GM23338 (cell line): ENCODE data around the gene ZNF224.

Experiments
- CREB1 ChIP-seq: fragments of 250-450 bp; sonication (Bioruptor Pico); IDR thresholded peaks from 2 replicates; pipeline ENCODE4 v1.5.0; 2020; ENCODE audit warnings: low read depth, mild to moderate bottlenecking, moderate library complexity
- CTCF ChIP-seq, 2 experiments: fragments of 200-600 bp in 1 of 2; sonication (generic) in 1 of 2; conservative IDR thresholded peaks; 2 replicates each; pipeline versions ENCODE4 v1.5.1 to v1.6.1; 2016 to 2017; ENCODE audit warnings: antibody characterized with exemption in 2 of 2, low read depth in 2 of 2, mild to moderate bottlenecking in 2 of 2, moderate library complexity in 1 of 2
- EZH2 ChIP-seq: fragments of 200-600 bp; sonication (generic); IDR thresholded peaks from one replicate; pipeline ENCODE4 v1.8.0; 2017; ENCODE audit warnings: antibody characterized with exemption, mild to moderate bottlenecking, low read depth; ENCODE audit not compliant: unreplicated experiment
- EZH2phosphoT487 ChIP-seq: fragments of 200-600 bp; sonication (generic); IDR thresholded peaks from one replicate; pipeline ENCODE4 v1.8.1; 2018; ENCODE audit warnings: antibody characterized with exemption; ENCODE audit not compliant: unreplicated experiment
- JUNB ChIP-seq: IDR thresholded peaks from one replicate; pipeline ENCODE4 v1.6.1; 2016; ENCODE audit warnings: antibody characterized with exemption; ENCODE audit not compliant: unreplicated experiment
- POLR2AphosphoS5 ChIP-seq: IDR thresholded peaks from 2 replicates; pipeline ENCODE4 v1.6.1; 2016; ENCODE audit warnings: antibody characterized with exemption, low read depth
- REST ChIP-seq: IDR thresholded peaks from one replicate; pipeline ENCODE4 v1.6.1; 2018; ENCODE audit warnings: antibody characterized with exemption; ENCODE audit not compliant: unreplicated experiment
- ZNF114 ChIP-seq: fragments of 250-450 bp; sonication (Bioruptor Pico); IDR thresholded peaks from 2 replicates; pipeline ENCODE4 v1.5.0; 2020; ENCODE audit warnings: mild to moderate bottlenecking, moderate library complexity

GRCh38 chr19:44111910-44112463 is 17.8 kb downstream of the ZNF224 start:
- TF ChIP-seq CTCF (conservative IDR thresholded peaks at IDR 0.05; ENCODE audit: low read depth in 2 of 2) = no peak
- TF ChIP-seq ZNF114 = no peak
- TF ChIP-seq POLR2AphosphoS5 = peak; percentile 77
- TF ChIP-seq EZH2 = no peak
- TF ChIP-seq REST = no peak
- TF ChIP-seq JUNB = no peak
- peak; percentile 43; the same call in 1 of the 2 replicates for TF ChIP-seq CREB1
- TF ChIP-seq EZH2phosphoT487 = no peak
